CD4-positive, alpha-beta T cell (primary cell): ENCODE data around the gene RDH8. TPM values are rescaled to one million over a fixed set of nuclear protein-coding genes. Genes with fewer than 3 reads are reported as not detected.

ENCODE experiments used
- ATAC-seq: fragments of 200-7000 bp; cut with Tn5 transposase; one replicate; pipeline ENCODE4 v1.10.0; 2022; ENCODE audit warnings: mild to moderate bottlenecking; ENCODE audit not compliant: poor library complexity
- CTCF ChIA-PET: fragments of 350-600 bp; sonication (Branson Sonifier 250); formaldehyde crosslinking; loops from one replicate; lab custom pipeline; 2021; ENCODE audit warnings: antibody characterized with exemption, inconsistent platforms; lab: Charles Lee
- POLR2A ChIA-PET: fragments of 350-600 bp; sonication (Branson Sonifier 250); formaldehyde crosslinking; loops from one replicate; lab custom pipeline; 2021; ENCODE audit warnings: antibody characterized with exemption, inconsistent platforms; lab: Charles Lee
- DNase-seq, 14 experiments: peaks; one replicate each; pipeline ENCODE4 v3.0.0-alpha.2; 2013 to 2020; ENCODE audit warnings: mixed read lengths in 2 of 14
- H3K27ac ChIP-seq, 2 donors: one replicate each; pipeline versions ENCODE4 v1.5.1 to v1.7.0; 2013; ENCODE audit warnings: low read length in 2 of 2, low read depth in 1 of 2, mild to moderate bottlenecking in 1 of 2
- H3K27me3 ChIP-seq, 2 experiments: 1 replicate in 1 of 2; 2 replicates in 1 of 2; pipeline versions ENCODE4 v1.6.1 to v1.7.0; 2013; ENCODE audit warnings: low read length in 2 of 2, control low read depth in 1 of 2, mild to moderate bottlenecking in 1 of 2, moderate library complexity in 1 of 2; ENCODE audit not compliant: insufficient read depth in 2 of 2, control insufficient read depth in 1 of 2
- H3K36me3 ChIP-seq: one replicate; pipeline ENCODE4 v1.6.1; 2013; ENCODE audit warnings: low read length, control low read depth; ENCODE audit not compliant: insufficient read depth
- H3K4me1 ChIP-seq: one replicate; pipeline ENCODE4 v1.6.1; 2013; ENCODE audit warnings: low read length, control low read depth; ENCODE audit not compliant: insufficient read depth
- H3K4me3 ChIP-seq: one replicate; pipeline ENCODE4 v1.5.1; 2013; ENCODE audit warnings: mild to moderate bottlenecking, low read length, moderate library complexity
- H3K9me3 ChIP-seq, 2 experiments: 1 replicate in 1 of 2; 2 replicates in 1 of 2; pipeline versions ENCODE4 v1.6.1 to v1.7.0; 2013; ENCODE audit warnings: low read length in 2 of 2, mild to moderate bottlenecking in 2 of 2, control low read depth in 1 of 2, moderate library complexity in 1 of 2; ENCODE audit not compliant: control insufficient read depth in 1 of 2, insufficient read depth in 1 of 2
- H3K27ac Mint-ChIP-seq: one replicate; pipeline ENCODE4 v1.8.0; 2020; ENCODE audit warnings: mixed read lengths
- H3K27me3 Mint-ChIP-seq: one replicate; pipeline ENCODE4 v1.8.0; 2021; ENCODE audit warnings: mixed read lengths
- H3K36me3 Mint-ChIP-seq: one replicate; pipeline ENCODE4 v1.8.0; 2021; ENCODE audit warnings: low read depth, mixed read lengths
- H3K4me1 Mint-ChIP-seq: one replicate; pipeline ENCODE4 v1.8.0; 2021; ENCODE audit warnings: low read depth, mixed read lengths
- H3K4me3 Mint-ChIP-seq: one replicate; pipeline ENCODE4 v1.8.0; 2020; ENCODE audit warnings: mild to moderate bottlenecking, mixed read lengths
- H3K9me3 Mint-ChIP-seq: one replicate; pipeline ENCODE4 v1.8.0; 2020; ENCODE audit warnings: mixed read lengths
- CTCF ChIP-seq: fragments of 200-600 bp; IDR thresholded peaks from one replicate; pipeline ENCODE4 v1.8.0; 2022; ENCODE audit warnings: antibody characterized with exemption, mild to moderate bottlenecking
- intact Hi-C, 2 experiments: fragments of 100-400 bp; cut with DNase I in 1 of 2; cut with micrococcal nuclease in 1 of 2; formaldehyde crosslinking; loops; one replicate each; pipeline versions ENCODE4 v1.15.1 to v1.9.0; 2023 to 2025; cut with DNase I, micrococcal nuclease
- total RNA-seq, 174 experiments: library from RNA in 2 of 174; stranded (reverse) in 2 of 174; gene quantifications; one replicate each; pipeline ENCODE4 v1.2.3 and lab custom pipeline; 2021 to 2026

Gene RDH8
- total RNA-seq, 2 experiments from 2014 or later = not detected

GRCh38 chr19:10003271-10003670 lies 10.0 kb upstream of the RDH8 start:
- no peak for ATAC-seq
- H3K4me3 ChIP-seq = no peak overlapping the region
- no peak for TF ChIP-seq CTCF
- peaks cover 25 to 32% of the 10 kb centered on the region in 2 experiments for H3K27me3 ChIP-seq
- no peaks in the 10 kb centered on the region for H3K36me3 ChIP-seq
- no peaks in the 10 kb centered on the region for H3K36me3 Mint-ChIP-seq
- DNase-seq = no peak
- no peak overlapping the region for H3K4me3 Mint-ChIP-seq
- no peak overlapping the region for H3K27ac ChIP-seq
- no peaks in the 10 kb centered on the region for H3K9me3 Mint-ChIP-seq
- intact Hi-C loops = loop anchor here in 1 of 2 experiments (5.0 kb wide), 1 partner anchor 151 kb away; no protein-coding TSS in a partner anchor
- H3K4me1 ChIP-seq = peaks cover 59% of the 10 kb centered on the region
- H3K9me3 ChIP-seq = peaks cover 0 to 9% of the 10 kb centered on the region in 2 experiments
- H3K27ac Mint-ChIP-seq = no peak overlapping the region
- H3K27me3 Mint-ChIP-seq = peaks cover 62% of the 10 kb centered on the region
- ChIA-PET CTCF (no interaction called here), POLR2A (no interaction called here)
- H3K4me1 Mint-ChIP-seq = peaks cover 5% of the 10 kb centered on the region

- H3K4me1 ChIP-seq = peaks cover 72% of the 10 kb centered on the region
- H3K4me3 ChIP-seq = peak overlapping the region; percentile 51
- ChIA-PET CTCF (no interaction called here), POLR2A (no interaction called here)
- peaks cover 37 to 44% of the 10 kb centered on the region in 2 experiments for H3K27me3 ChIP-seq
- TF ChIP-seq CTCF = no peak
- no peaks in the 10 kb centered on the region for H3K36me3 Mint-ChIP-seq
- H3K9me3 Mint-ChIP-seq = no peaks in the 10 kb centered on the region
- ATAC-seq = no peak
- H3K4me1 Mint-ChIP-seq = peaks cover 12% of the 10 kb centered on the region
- H3K9me3 ChIP-seq = peaks cover 0 to 13% of the 10 kb centered on the region in 2 experiments
- H3K36me3 ChIP-seq = no peaks in the 10 kb centered on the region
- H3K27ac ChIP-seq = no peak overlapping the region
- peak overlapping the region; percentile 75 for H3K4me3 Mint-ChIP-seq
- intact Hi-C loops = loop anchor here in 1 of 2 experiments (5.0 kb wide), 1 partner anchor 152 kb away; no protein-coding TSS in a partner anchor
- DNase-seq = no peak
- H3K27ac Mint-ChIP-seq = no peak overlapping the region
- peaks cover 71% of the 10 kb centered on the region for H3K27me3 Mint-ChIP-seq
Observed at GRCh38 chr19:10004617-10005016, 8.7 kb upstream of the RDH8 start.

- peaks cover 69% of the 10 kb centered on the region for H3K4me1 ChIP-seq
- peaks cover 43 to 54% of the 10 kb centered on the region in 2 experiments for H3K27me3 ChIP-seq
- no peak for DNase-seq
- Mint-ChIP-seq H3K27ac (no peak overlapping the region), H3K36me3 (no peaks in the 10 kb centered on the region), H3K9me3 (no peaks in the 10 kb centered on the region), H3K4me3 (peak overlapping the region; percentile 34), H3K4me1 (peaks cover 17% of the 10 kb centered on the region), H3K27me3 (peaks cover 71% of the 10 kb centered on the region)
- H3K9me3 ChIP-seq = peaks cover 0 to 16% of the 10 kb centered on the region in 2 experiments
- no peaks in the 10 kb centered on the region for H3K36me3 ChIP-seq
- ATAC-seq = no peak
- TF ChIP-seq CTCF = no peak
- H3K27ac ChIP-seq = no peak overlapping the region
- intact Hi-C loops = no loop called here
- CTCF ChIA-PET = no interaction called here
- H3K4me3 ChIP-seq = peak overlapping the region; percentile 51
- POLR2A ChIA-PET = no interaction called here
Observed at GRCh38 chr19:10005632-10006334, 7.5 kb upstream of the RDH8 start.
